Measurements from ENCODE around the gene RHNO1. TPM values are rescaled to one million over a fixed set of nuclear protein-coding genes. Genes with fewer than 3 reads are reported as not detected.
A peak's percentile ranks its signal among the peaks of the same experiment; 100 is the strongest.
"Not testable (repeated sequence)": the region's sequence is repeated elsewhere in the genome, so short reads cannot be mapped to it uniquely, and the experiment has no call there.

Gene RHNO1
- total RNA-seq, 1 donor from 2014 or later, result 41.5 TPM

GRCh38 chr12:2858944-2859421 lies 18.0 kb upstream of the RHNO1 start:
- DNase-seq, result no peak

- no peak for DNase-seq
These were observed 16.9 kb upstream of the RHNO1 start for GRCh38 chr12:2860170-2860569.

GRCh38 chr12:2862876-2863275 lies 14.1 kb upstream of the RHNO1 start:
- DNase-seq, result no peak

GRCh38 chr12:2863402-2863801 lies 13.6 kb upstream of the RHNO1 start:
- DNase-seq, result not testable (repeated sequence)

GRCh38 chr12:2864198-2864597 lies 12.8 kb upstream of the RHNO1 start:
- DNase-seq, result no peak

GRCh38 chr12:2868986-2869632 lies 7.9 kb upstream of the RHNO1 start:
- DNase-seq, result not testable (repeated sequence)

GRCh38 chr12:2876431-2877046 lies 484 bp upstream of the RHNO1 start:
- DNase-seq, result no peak

- DNase-seq, result no peak
These were observed 1.1 kb downstream of the RHNO1 start for GRCh38 chr12:2877953-2878732.

- DNase-seq, result no peak
These were observed 2.8 kb downstream of the RHNO1 start for GRCh38 chr12:2879853-2880252.

- DNase-seq, result no peak
These were observed 7.8 kb downstream of the RHNO1 start for GRCh38 chr12:2884810-2885209.

GRCh38 chr12:2886768-2887450 lies 9.9 kb downstream of the RHNO1 start:
- DNase-seq, result no peak

GRCh38 chr12:2890001-2890387 lies 13.0 kb downstream of the RHNO1 start:
- DNase-seq, result no peak

GRCh38 chr12:2890388-2891239 lies 13.6 kb downstream of the RHNO1 start, which contains the start of gene TULP3:
Gene TULP3 (plus strand): TSS chr12:2890891. CDS start chr12:2890948, 57 bp downstream.
- peak; percentile 99 for DNase-seq

- DNase-seq, result no peak
These were observed 14.4 kb downstream of the RHNO1 start for GRCh38 chr12:2891240-2892053.

- DNase-seq, result no peak
These were observed 15.2 kb downstream of the RHNO1 start for GRCh38 chr12:2892246-2892645.

- no peak for DNase-seq
These were observed 16.0 kb downstream of the RHNO1 start for GRCh38 chr12:2893007-2893406.

- DNase-seq, result no peak
These were observed 18.0 kb downstream of the RHNO1 start for GRCh38 chr12:2895051-2895451.

- no peak for DNase-seq
These were observed 18.5 kb downstream of the RHNO1 start for GRCh38 chr12:2895511-2895910.

- DNase-seq, result no peak
These were observed 20.4 kb downstream of the RHNO1 start for GRCh38 chr12:2897418-2897817.

- no peak for DNase-seq
These were observed 23.6 kb downstream of the RHNO1 start for GRCh38 chr12:2900642-2901041.

All from occipital lobe (tissue), 2 donors.